Muscle layer of duodenum (tissue), 2 donors: Measurements from ENCODE around the gene ZZZ3.
"Not testable (repeated sequence)": the region's sequence is repeated elsewhere in the genome, so short reads cannot be mapped to it uniquely, and the experiment has no call there.

ENCODE experiments used
- H3K27ac ChIP-seq: one replicate; pipeline ENCODE4 v1.7.0; 2013; ENCODE audit warnings: mild to moderate bottlenecking, low read length
- H3K27me3 ChIP-seq: one replicate; pipeline ENCODE4 v1.7.0; 2013; ENCODE audit warnings: low read depth, mild to moderate bottlenecking, control low read depth, low read length
- H3K36me3 ChIP-seq, 2 donors: one replicate each; pipeline ENCODE4 v1.7.0; 2013; ENCODE audit warnings: low read length in 2 of 2, control low read depth in 1 of 2, mild to moderate bottlenecking in 1 of 2; ENCODE audit not compliant: insufficient read depth in 2 of 2, control insufficient read depth in 1 of 2
- H3K4me1 ChIP-seq, 2 donors: one replicate each; pipeline ENCODE4 v1.7.0; 2013; ENCODE audit warnings: low read length in 2 of 2, mild to moderate bottlenecking in 2 of 2, control low read depth in 1 of 2, moderate library complexity in 1 of 2; ENCODE audit not compliant: insufficient read depth in 2 of 2, control insufficient read depth in 1 of 2
- H3K4me3 ChIP-seq, 2 donors: one replicate each; pipeline ENCODE4 v1.7.0; 2013; ENCODE audit warnings: low read length in 2 of 2, low read depth in 1 of 2, mild to moderate bottlenecking in 1 of 2
- H3K9me3 ChIP-seq, 2 donors: one replicate each; pipeline ENCODE4 v1.7.0; 2013; ENCODE audit warnings: low read length in 2 of 2, control low read depth in 1 of 2, mild to moderate bottlenecking in 1 of 2; ENCODE audit not compliant: control insufficient read depth in 1 of 2
- donor health status: healthy.

The ZZZ3 gene

DNA sequence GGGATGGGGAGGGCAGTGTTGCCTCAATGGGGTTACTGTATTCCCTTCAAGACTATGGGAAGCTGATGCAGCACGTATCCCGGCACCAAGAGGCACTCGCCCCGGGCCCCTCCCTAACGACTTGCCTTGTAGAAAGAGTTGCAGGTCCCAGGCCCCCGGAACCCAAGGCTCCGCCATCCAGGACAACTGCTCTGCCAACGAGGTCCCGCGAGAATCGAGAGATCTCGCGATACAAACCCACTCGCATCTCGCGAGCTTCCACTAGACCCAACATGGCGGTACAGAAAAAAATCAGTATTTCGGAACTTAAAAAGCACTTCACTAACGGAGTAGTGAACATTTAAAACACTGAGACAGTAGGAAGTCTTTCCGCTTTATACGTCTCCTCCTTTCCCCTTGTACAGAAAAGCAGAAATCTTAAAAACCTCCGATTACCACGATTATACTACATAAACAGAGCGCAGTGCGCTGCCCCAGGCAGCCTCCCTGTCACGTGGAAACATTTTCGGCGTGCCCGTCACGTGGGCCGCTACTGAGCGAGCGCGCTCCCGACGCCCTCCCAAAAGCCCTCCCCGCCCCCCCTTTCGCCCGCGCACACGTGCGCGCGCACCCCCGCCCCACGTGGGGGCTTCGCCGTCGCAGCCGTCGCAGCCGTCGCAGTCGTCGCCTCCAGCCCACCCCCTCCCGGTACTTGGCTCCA lies at the start of gene ZZZ3:
Gene ZZZ3, minus strand, starts transcription at position 199 of the 700 bp plus-strand sequence. CDS start 49,304 bp downstream, outside the sequence.
- Histone ChIP-seq H3K27me3 (no peaks in the 10 kb centered on the region), H3K4me3 (peak within 1 kb of the TSS; percentile 99 to 100), H3K36me3 (no peaks in the 10 kb centered on the region), H3K27ac (peak within 1 kb of the TSS; percentile 95), H3K4me1 (peaks cover 19 to 30% of the 10 kb centered on the region in 2 donors), H3K9me3 (no peaks in the 10 kb centered on the region)

GRCh38 chr1:77732090-77732489 lies 49.6 kb upstream of the ZZZ3 start:
- Histone ChIP-seq H3K27ac (no peak overlapping the region), H3K4me3 (no peak overlapping the region), H3K36me3 (peaks cover 15 to 33% of the 10 kb centered on the region in 2 donors), H3K9me3 (no peaks in the 10 kb centered on the region), H3K27me3 (no peaks in the 10 kb centered on the region), H3K4me1 (no peaks in the 10 kb centered on the region)

GRCh38 chr1:77725706-77726105 lies 43.2 kb upstream of the ZZZ3 start:
- no peaks in the 10 kb centered on the region for H3K9me3 ChIP-seq
- peaks cover 61 to 64% of the 10 kb centered on the region in 2 donors for H3K36me3 ChIP-seq
- H3K4me1 ChIP-seq = no peaks in the 10 kb centered on the region
- H3K27ac ChIP-seq = no peak overlapping the region
- no peak overlapping the region for H3K4me3 ChIP-seq
- no peaks in the 10 kb centered on the region for H3K27me3 ChIP-seq

DNA sequence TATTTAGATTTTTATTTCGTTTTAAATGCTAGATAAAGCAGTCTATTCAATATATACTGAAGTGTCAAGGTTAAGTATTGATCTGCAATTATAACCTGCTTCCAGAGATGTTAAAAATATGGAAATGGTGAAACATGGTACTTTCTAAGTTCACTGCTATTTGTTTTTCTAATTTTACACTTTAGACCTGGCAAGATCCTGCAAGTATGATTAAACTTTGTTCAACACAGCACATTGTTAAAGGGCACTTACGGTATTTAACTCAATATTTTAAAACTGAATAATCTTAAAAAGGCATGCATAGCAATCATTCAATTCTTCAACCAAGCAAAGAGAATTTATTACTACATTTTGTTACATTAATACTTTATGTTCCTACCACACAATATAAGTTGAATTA lies 35.7 kb upstream of the ZZZ3 start:
- Histone ChIP-seq H3K4me3 (no peak overlapping the region), H3K4me1 (no peaks in the 10 kb centered on the region), H3K27me3 (no peaks in the 10 kb centered on the region), H3K9me3 (no peaks in the 10 kb centered on the region), H3K27ac (no peak overlapping the region), H3K36me3 (peaks cover 46 to 57% of the 10 kb centered on the region in 2 donors)

DNA sequence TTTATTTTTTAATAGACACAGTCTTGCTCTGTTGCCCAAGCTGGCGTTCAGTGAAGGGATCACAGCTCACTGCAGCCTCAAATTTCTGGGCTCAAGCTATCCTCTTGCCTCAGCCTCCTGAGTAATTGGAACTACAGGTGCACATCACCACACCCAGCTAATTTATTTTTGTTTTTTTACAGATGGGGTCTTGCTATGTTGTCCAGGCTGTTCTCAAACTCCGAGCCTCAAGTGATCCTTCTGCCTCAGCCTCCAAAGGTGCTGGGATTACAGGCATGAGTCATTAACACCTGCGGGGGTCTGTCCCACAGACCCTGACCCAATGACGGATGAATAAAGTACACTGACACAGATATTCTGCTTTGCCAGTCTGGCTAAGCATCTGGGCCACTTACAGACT lies 33.6 kb upstream of the ZZZ3 start:
- Histone ChIP-seq H3K27ac (no peak overlapping the region), H3K36me3 (peaks cover 24 to 47% of the 10 kb centered on the region in 2 donors), H3K4me1 (no peaks in the 10 kb centered on the region), H3K9me3 (no peaks in the 10 kb centered on the region), H3K4me3 (no peak overlapping the region), H3K27me3 (no peaks in the 10 kb centered on the region)

GRCh38 chr1:77709727-77710126 lies 27.3 kb upstream of the ZZZ3 start:
- Histone ChIP-seq H3K4me1 (no peaks in the 10 kb centered on the region), H3K9me3 (no peaks in the 10 kb centered on the region), H3K27me3 (no peaks in the 10 kb centered on the region), H3K27ac (no peak overlapping the region), H3K4me3 (no peak overlapping the region), H3K36me3 (peaks cover 35 to 63% of the 10 kb centered on the region in 2 donors)

- peaks cover 28 to 44% of the 10 kb centered on the region in 2 donors for H3K36me3 ChIP-seq
Measured at GRCh38 chr1:77706321-77706720, 23.9 kb upstream of the ZZZ3 start.

DNA sequence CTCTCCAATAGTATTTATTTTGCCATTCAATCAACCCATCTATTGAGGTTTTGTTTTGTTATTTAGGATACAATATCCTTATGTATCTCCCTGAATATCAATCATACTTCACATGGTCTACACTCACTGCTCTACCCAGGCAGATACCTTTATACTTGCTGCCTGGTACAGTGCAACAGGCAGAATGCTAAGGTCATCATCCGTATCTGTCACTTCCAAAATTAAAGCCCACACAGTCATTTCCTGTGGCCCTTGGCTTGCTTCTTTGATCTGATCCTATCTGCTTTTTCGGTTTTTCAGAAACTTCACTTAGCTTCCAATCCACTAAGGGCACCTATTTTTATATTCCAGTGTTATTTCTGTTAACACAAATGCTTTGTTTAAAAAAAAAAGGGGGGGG lies 22.3 kb upstream of the ZZZ3 start:
- Histone ChIP-seq H3K27me3 (no peaks in the 10 kb centered on the region), H3K4me3 (no peak overlapping the region), H3K4me1 (no peaks in the 10 kb centered on the region), H3K9me3 (no peaks in the 10 kb centered on the region), H3K36me3 (peaks cover 16 to 32% of the 10 kb centered on the region in 2 donors), H3K27ac (no peak overlapping the region)

More at GRCh38 chr1:77706321-77706720, 23.9 kb upstream of the ZZZ3 start:
- H3K4me3 ChIP-seq = no peak overlapping the region
- H3K27ac ChIP-seq = no peak overlapping the region
- H3K9me3 ChIP-seq = no peaks in the 10 kb centered on the region
- H3K27me3 ChIP-seq = no peaks in the 10 kb centered on the region
- H3K4me1 ChIP-seq = no peaks in the 10 kb centered on the region

- not testable (repeated sequence) for H3K9me3 ChIP-seq, H3K27me3 ChIP-seq, H3K4me1 ChIP-seq, H3K27ac ChIP-seq, H3K36me3 ChIP-seq, H3K4me3 ChIP-seq
Measured at GRCh38 chr1:77699673-77700072, 17.2 kb upstream of the ZZZ3 start.

- no peaks in the 10 kb centered on the region for H3K4me1 ChIP-seq
- H3K4me3 ChIP-seq = no peak overlapping the region
- H3K27me3 ChIP-seq = no peaks in the 10 kb centered on the region
- H3K27ac ChIP-seq = no peak overlapping the region
- no peaks in the 10 kb centered on the region for H3K9me3 ChIP-seq
- H3K36me3 ChIP-seq = peaks cover 7 to 12% of the 10 kb centered on the region in 2 donors
Measured at GRCh38 chr1:77697441-77697840, 15.0 kb upstream of the ZZZ3 start.

DNA sequence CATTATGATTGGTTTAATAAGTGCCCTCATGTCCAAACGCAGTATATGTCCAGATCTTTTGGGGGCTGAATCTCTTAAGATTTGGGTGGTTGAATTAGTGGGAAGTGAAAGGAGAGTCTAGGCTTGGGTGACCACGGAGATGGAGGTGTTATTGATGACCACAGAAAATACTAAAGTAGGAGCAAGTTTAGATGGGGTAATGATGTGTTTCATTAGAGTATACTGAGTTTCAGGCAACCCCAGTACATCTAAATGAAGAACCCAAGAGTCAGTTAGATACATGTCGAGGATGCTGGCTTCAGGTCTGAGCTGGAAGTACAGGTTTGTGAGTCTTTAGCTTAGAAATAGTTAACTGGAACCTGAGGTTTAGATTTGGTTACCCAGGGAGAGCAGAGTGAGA lies 6.5 kb upstream of the ZZZ3 start:
- H3K9me3 ChIP-seq = no peaks in the 10 kb centered on the region
- peaks cover 0 to 4% of the 10 kb centered on the region in 2 donors for H3K36me3 ChIP-seq
- H3K4me3 ChIP-seq = no peak overlapping the region
- no peaks in the 10 kb centered on the region for H3K27me3 ChIP-seq
- H3K27ac ChIP-seq = no peak overlapping the region
- H3K4me1 ChIP-seq = peaks cover 3 to 4% of the 10 kb centered on the region in 2 donors

- H3K27ac ChIP-seq = no peak overlapping the region
- H3K36me3 ChIP-seq = no peaks in the 10 kb centered on the region
- H3K4me3 ChIP-seq = peak overlapping the region in 1 of 2 donors; percentile 45
- no peaks in the 10 kb centered on the region for H3K9me3 ChIP-seq
- H3K4me1 ChIP-seq = peaks cover 7 to 8% of the 10 kb centered on the region in 2 donors
- H3K27me3 ChIP-seq = no peaks in the 10 kb centered on the region
Measured at GRCh38 chr1:77687519-77687906, 5.1 kb upstream of the ZZZ3 start.
